ENCODE results near the gene NFE2L2. TPM values are rescaled to one million over a fixed set of nuclear protein-coding genes. Genes with fewer than 3 reads are reported as not detected.

NFE2L2 gene
- total and polyA plus RNA-seq, 9 of the 15 experiments (the other 6 are each of a cell fraction or from before 2014, with no cell fraction given) = 29.3 to 120 (median 59.3) TPM

GRCh38 chr2:177212891-177213856 is 51.4 kb downstream of the NFE2L2 start (continued):
- no peak for TF ChIP-seq MED1 (CRISPR knock-in tag; IDR thresholded peaks at IDR 0.05; ENCODE audit: borderline replicate concordance)
- no peak for TF ChIP-seq SRSF9 (IDR thresholded peaks at IDR 0.05; ENCODE audit: borderline replicate concordance, low read depth, low read length)
- TF ChIP-seq SP2 (IDR thresholded peaks at IDR 0.05; ENCODE audit: extremely low read depth, low read depth, low read length, poor library complexity, severe bottlenecking) = no peak
- TF ChIP-seq KLF6 (CRISPR knock-in tag; IDR thresholded peaks at IDR 0.05; ENCODE audit: borderline replicate concordance) = 0 out of 2 replicates have a peak, but pooled peaks have one; percentile 16
- no peak; the same call in 1 of the 2 replicates for TF ChIP-seq TOE1 (IDR thresholded peaks at IDR 0.05; ENCODE audit: borderline replicate concordance)
- no peak for TF ChIP-seq TOE1 (CRISPR knock-in tag; IDR thresholded peaks at IDR 0.05; ENCODE audit: borderline replicate concordance, low read depth)
- TF ChIP-seq SOX6 (IDR thresholded peaks at IDR 0.05) = no peak
- peak; percentile 62 for TF ChIP-seq RB1 (IDR thresholded peaks at IDR 0.05; ENCODE audit: low read depth)
- TF ChIP-seq LCOR (CRISPR knock-in tag; IDR thresholded peaks at IDR 0.05) = no peak
- peak; percentile 61; the same call in 1 of the 2 replicates for TF ChIP-seq SIN3B (IDR thresholded peaks at IDR 0.05; ENCODE audit: low read depth)
- TF ChIP-seq POLR2H (tag; IDR thresholded peaks at IDR 0.05; ENCODE audit: low read depth) = no peak; the same call in 1 of the 2 replicates
- TF ChIP-seq POLR3A (IDR thresholded peaks at IDR 0.05; ENCODE audit: borderline replicate concordance, extremely low read depth, insufficient read depth, insufficient read length) = no peak
- peak; percentile 85 for TF ChIP-seq HNRNPH1 (optimal IDR thresholded peaks at IDR 0.05; ENCODE audit: low read depth, low read length)
- 0 out of 2 replicates have a peak, but pooled peaks have one; percentile 42 for TF ChIP-seq NFXL1 (CRISPR knock-in tag; IDR thresholded peaks at IDR 0.05)
- TF ChIP-seq CC2D1A (IDR thresholded peaks at IDR 0.05) = no peak
- TF ChIP-seq ZNF431 (CRISPR knock-in tag; IDR thresholded peaks at IDR 0.05) = no peak
- peak; percentile 94; the same call in 1 of the 2 replicates for TF ChIP-seq NR1H2 (CRISPR knock-in tag; IDR thresholded peaks at IDR 0.05)
- TF ChIP-seq THRB (CRISPR knock-in tag; conservative IDR thresholded peaks at IDR 0.05) = no peak; the same call in 1 of the 2 replicates
- TF ChIP-seq MAFK (IDR thresholded peaks at IDR 0.05; ENCODE audit: low read length) = no peak
- TF ChIP-seq POLR2B (IDR thresholded peaks at IDR 0.05; ENCODE audit: low read depth, partially characterized antibody) = no peak
- no peak for TF ChIP-seq E2F8 (IDR thresholded peaks at IDR 0.05; ENCODE audit: low read depth, partially characterized antibody)
- no peak for TF ChIP-seq KDM5B (IDR thresholded peaks at IDR 0.05; ENCODE audit: insufficient replicate concordance, low read depth, low read length)
- no peak for TF ChIP-seq ZFP1 (CRISPR knock-in tag; IDR thresholded peaks at IDR 0.05)

Measured in K562 (cell line).